Natural killer cell (primary cell): ENCODE results near the gene PRKAR1A. TPM values are rescaled to one million over a fixed set of nuclear protein-coding genes. Genes with fewer than 3 reads are reported as not detected.

ENCODE experiments used
- ATAC-seq, 3 donors: fragments of 150-1000 bp in 2 of 3; fragments of 200-7000 bp in 1 of 3; cut with Tn5 transposase; 1 replicate in 1 of 3; 2 replicates in 2 of 3; pipeline ENCODE4 v1.10.0; 2021; ENCODE audit warnings: mild to moderate bottlenecking in 2 of 3, moderate library complexity in 2 of 3
- DNase-seq, 2 donors: peaks; one replicate each; pipeline versions ENCODE4 v3.0.0 to v3.0.0-alpha.2; 2013 to 2021; ENCODE audit warnings: mixed read lengths in 1 of 2
- H3K27ac ChIP-seq: one replicate; pipeline ENCODE4 v1.5.1; 2013; ENCODE audit warnings: mild to moderate bottlenecking, low read length
- H3K27me3 ChIP-seq: one replicate; pipeline ENCODE4 v1.6.1; 2013; ENCODE audit warnings: low read length; ENCODE audit not compliant: control insufficient read depth, insufficient read depth
- H3K36me3 ChIP-seq: one replicate; pipeline ENCODE4 v1.6.1; 2013; ENCODE audit warnings: low read length; ENCODE audit not compliant: control insufficient read depth, insufficient read depth
- H3K4me1 ChIP-seq: one replicate; pipeline ENCODE4 v1.6.1; 2013; ENCODE audit warnings: low read length; ENCODE audit not compliant: control insufficient read depth, insufficient read depth
- H3K4me3 ChIP-seq: one replicate; pipeline ENCODE4 v1.5.1; 2013; ENCODE audit warnings: low read length
- H3K9me3 ChIP-seq: one replicate; pipeline ENCODE4 v1.6.1; 2013; ENCODE audit warnings: low read length; ENCODE audit not compliant: control insufficient read depth, insufficient read depth
- H3K27ac Mint-ChIP-seq, 2 donors: one replicate each; pipeline ENCODE4 v1.8.0; 2022; ENCODE audit warnings: mild to moderate bottlenecking in 2 of 2, mixed read lengths in 2 of 2, moderate library complexity in 1 of 2
- H3K27me3 Mint-ChIP-seq, 2 donors: one replicate each; pipeline ENCODE4 v1.8.0; 2022; ENCODE audit warnings: low read depth in 2 of 2, mixed read lengths in 2 of 2
- H3K36me3 Mint-ChIP-seq: one replicate; pipeline ENCODE4 v1.8.0; 2022; ENCODE audit warnings: mixed read lengths
- H3K4me1 Mint-ChIP-seq, 2 donors: one replicate each; pipeline ENCODE4 v1.8.0; 2022; ENCODE audit warnings: mixed read lengths in 2 of 2
- H3K4me3 Mint-ChIP-seq: one replicate; pipeline ENCODE4 v1.8.0; 2022; ENCODE audit warnings: mild to moderate bottlenecking, moderate library complexity, mixed read lengths
- H3K9me3 Mint-ChIP-seq, 2 donors: one replicate each; pipeline ENCODE4 v1.8.0; 2022; ENCODE audit warnings: mixed read lengths in 2 of 2
- CTCF ChIP-seq: fragments of 200-600 bp; IDR thresholded peaks from one replicate; pipeline ENCODE4 v1.8.0; 2022; ENCODE audit warnings: antibody characterized with exemption
- WGBS: methylation state at CpG from one replicate; pipeline ENCODE4 v1.1.7; 2013; ENCODE audit warnings: missing lambda C conversion rate; ENCODE audit not compliant: insufficient coverage; 5-methylcytosine and 5-hydroxymethylcytosine counted together
- intact Hi-C: fragments of 100-400 bp; cut with micrococcal nuclease; formaldehyde crosslinking; loops from one replicate; pipeline ENCODE4 v1.14.2; 2022
- total RNA-seq, 4 donors: library from RNA; stranded (reverse); fragments of 120-200 nt in 1 of 4; gene quantifications; one replicate each; pipeline versions ENCODE4 v1.2.3 to v1.2.4, GENCODE V29; 2013 to 2022

The PRKAR1A gene
- total RNA-seq, 3 donors from 2014 or later (not counting 1 experiment from before 2014, with no cell fraction given) = 215 to 267 (median 234) TPM

GRCh38 chr17:68468788-68469187, 43.4 kb upstream of the PRKAR1A start:
- no peaks in the 10 kb centered on the region for H3K9me3 Mint-ChIP-seq
- H3K36me3 Mint-ChIP-seq = no peaks in the 10 kb centered on the region
- WGBS = 67% methylated on average over 1 of the region's 1 CpG
- TF ChIP-seq CTCF = no peak
- H3K27ac Mint-ChIP-seq = no peak overlapping the region
- Histone ChIP-seq H3K9me3 (no peaks in the 10 kb centered on the region), H3K4me3 (no peak overlapping the region), H3K4me1 (no peaks in the 10 kb centered on the region), H3K27me3 (no peaks in the 10 kb centered on the region), H3K36me3 (no peaks in the 10 kb centered on the region), H3K27ac (no peak overlapping the region)
- H3K27me3 Mint-ChIP-seq = peaks cover 0 to 6% of the 10 kb centered on the region in 2 donors
- no peak for ATAC-seq
- H3K4me3 Mint-ChIP-seq = no peak overlapping the region
- H3K4me1 Mint-ChIP-seq = peaks cover 0 to 6% of the 10 kb centered on the region in 2 donors
- intact Hi-C loops = no loop called here
- DNase-seq = no peak

DNA sequence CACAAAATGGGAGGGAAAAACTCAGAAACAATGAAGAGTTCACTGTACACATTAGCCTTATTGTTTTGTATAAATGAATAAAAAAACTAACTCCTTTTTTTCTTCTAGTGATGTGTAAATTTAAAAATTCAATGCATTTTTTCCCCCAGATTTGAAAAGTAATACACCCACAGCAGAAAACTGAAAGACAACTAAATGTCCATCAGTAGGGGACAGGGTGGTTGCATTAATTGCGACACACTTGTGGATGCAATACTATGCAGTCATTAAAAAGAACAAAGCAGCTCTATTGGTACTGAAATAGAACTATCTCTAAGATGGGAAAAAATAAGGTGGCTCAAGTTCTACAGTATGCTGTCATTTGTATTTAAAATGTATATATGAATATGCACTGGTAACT, 41.3 kb upstream of the PRKAR1A start:
- no peak overlapping the region for H3K4me3 ChIP-seq
- no peaks in the 10 kb centered on the region for H3K9me3 ChIP-seq
- intact Hi-C loops = no loop called here
- Mint-ChIP-seq H3K27me3 (peaks cover 0 to 6% of the 10 kb centered on the region in 2 donors), H3K9me3 (no peaks in the 10 kb centered on the region), H3K36me3 (no peaks in the 10 kb centered on the region), H3K4me1 (peaks cover 2 to 5% of the 10 kb centered on the region in 2 donors), H3K4me3 (no peak overlapping the region), H3K27ac (no peak overlapping the region)
- WGBS = 86% methylated on average over 1 of the region's 1 CpG
- H3K27ac ChIP-seq = no peak overlapping the region
- H3K27me3 ChIP-seq = no peaks in the 10 kb centered on the region
- no peak for TF ChIP-seq CTCF
- peaks cover 3% of the 10 kb centered on the region for H3K4me1 ChIP-seq
- ATAC-seq (no peak), DNase-seq (no peak)
- H3K36me3 ChIP-seq = no peaks in the 10 kb centered on the region

- DNase-seq (no peak), ATAC-seq (no peak)
- Mint-ChIP-seq H3K4me3 (no peak overlapping the region), H3K9me3 (no peaks in the 10 kb centered on the region), H3K27me3 (peaks cover 7 to 13% of the 10 kb centered on the region in 2 donors), H3K4me1 (no peaks in the 10 kb centered on the region), H3K36me3 (no peaks in the 10 kb centered on the region), H3K27ac (no peak overlapping the region)
- no peaks in the 10 kb centered on the region for H3K27me3 ChIP-seq
- H3K4me3 ChIP-seq = no peak overlapping the region
- H3K4me1 ChIP-seq = no peaks in the 10 kb centered on the region
- no peak overlapping the region for H3K27ac ChIP-seq
- H3K36me3 ChIP-seq = no peaks in the 10 kb centered on the region
- TF ChIP-seq CTCF = no peak
- H3K9me3 ChIP-seq = peaks cover 3% of the 10 kb centered on the region
- 58% methylated on average over 2 of the region's 4 CpGs for WGBS
- intact Hi-C loops = no loop called here
Observed at GRCh38 chr17:68480885-68481284, 31.3 kb upstream of the PRKAR1A start.

- peaks cover 6 to 10% of the 10 kb centered on the region in 2 donors for H3K27me3 Mint-ChIP-seq
- TF ChIP-seq CTCF = no peak
Observed at GRCh38 chr17:68482576-68483041, 29.6 kb upstream of the PRKAR1A start.

More at GRCh38 chr17:68482576-68483041, 29.6 kb upstream of the PRKAR1A start:
- Histone ChIP-seq H3K4me1 (peaks cover 4% of the 10 kb centered on the region), H3K36me3 (no peaks in the 10 kb centered on the region), H3K9me3 (peaks cover 3% of the 10 kb centered on the region), H3K27me3 (no peaks in the 10 kb centered on the region), H3K4me3 (no peak overlapping the region), H3K27ac (no peak overlapping the region)
- intact Hi-C loops = no loop called here
- Mint-ChIP-seq H3K36me3 (no peaks in the 10 kb centered on the region), H3K4me3 (no peak overlapping the region), H3K4me1 (peaks cover 3% of the 10 kb centered on the region in 2 donors), H3K27ac (no peak overlapping the region), H3K9me3 (no peaks in the 10 kb centered on the region)
- ATAC-seq (no peak), DNase-seq (no peak)
- 83% methylated on average over 4 of the region's 4 CpGs for WGBS
